Aorta (tissue), 5 donors: ENCODE results near the gene HAAO. TPM values are rescaled to one million over a fixed set of nuclear protein-coding genes. Genes with fewer than 3 reads are reported as not detected.

Source experiments
- ATAC-seq: fragments of 200-7000 bp; cut with Tn5 transposase; one replicate; pipeline ENCODE4 v1.9.1; 2022; ENCODE audit warnings: moderate library complexity; ENCODE audit not compliant: low FRiP score
- DNase-seq, 2 donors: peaks; one replicate each; pipeline ENCODE4 v3.0.0-alpha.2; 2020
- H3K27ac ChIP-seq, 2 donors: one replicate each; pipeline ENCODE4 v1.5.1; 2013; ENCODE audit warnings: low read length in 2 of 2, mild to moderate bottlenecking in 2 of 2, moderate library complexity in 2 of 2, control low read depth in 1 of 2, inconsistent platforms in 1 of 2, low read depth in 1 of 2
- H3K27me3 ChIP-seq, 2 donors: one replicate each; pipeline ENCODE4 v1.6.1; 2013; ENCODE audit warnings: control low read depth in 1 of 2, low read length in 1 of 2, mild to moderate bottlenecking in 1 of 2, moderate library complexity in 1 of 2; ENCODE audit not compliant: insufficient read depth in 2 of 2, control insufficient read depth in 1 of 2
- H3K36me3 ChIP-seq, 2 donors: one replicate each; pipeline ENCODE4 v1.6.1; 2013; ENCODE audit warnings: control low read depth in 1 of 2, low read length in 1 of 2, mild to moderate bottlenecking in 1 of 2; ENCODE audit not compliant: insufficient read depth in 2 of 2, control insufficient read depth in 1 of 2
- H3K4me1 ChIP-seq, 2 donors: one replicate each; pipeline ENCODE4 v1.6.1; 2013; ENCODE audit warnings: low read length in 2 of 2, control low read depth in 1 of 2, mild to moderate bottlenecking in 1 of 2, moderate library complexity in 1 of 2; ENCODE audit not compliant: insufficient read depth in 2 of 2, control insufficient read depth in 1 of 2
- H3K4me3 ChIP-seq, 2 donors: one replicate each; pipeline ENCODE4 v1.5.1; 2013; ENCODE audit warnings: low read length in 2 of 2, control low read depth in 1 of 2, mild to moderate bottlenecking in 1 of 2
- H3K9me3 ChIP-seq: one replicate; pipeline ENCODE4 v1.6.1; 2013; ENCODE audit warnings: mild to moderate bottlenecking, low read length; ENCODE audit not compliant: control insufficient read depth
- WGBS, 2 donors: extraction: QIAGEN DNeasy Blood & Tissue Kit; methylation state at CpG; one replicate each; pipeline ENCODE4 v1.1.7; 2013; 5-methylcytosine and 5-hydroxymethylcytosine counted together
- intact Hi-C, 2 donors: fragments of 100-400 bp; cut with DNase I; formaldehyde crosslinking; loops; one replicate each; pipeline versions ENCODE4 v1.14.2 to v1.15.0; 2022
- polyA plus RNA-seq, 2 donors: library from polyadenylated mRNA; stranded (reverse); fragments of 200-250 nt; gene quantifications; one replicate each; pipeline ENCODE4 v1.2.3, GENCODE V29; 2013
- total RNA-seq, 2 donors: library from RNA; stranded (reverse); fragmentation: NEBNext Ultra II Directional; extraction: Animal tissue kit (Norgen Biotek cat#: 25700); gene quantifications; one replicate each; pipeline ENCODE4 v1.2.1, GENCODE V29; 2021
- donor health status: healthy with polysubstance abuse.
- donor health status: Bipolar disorder and iron deficiency.
- donor health status: DM: no; HTN: no; CAD: no.
- donor health status: DM: no; HTN: no; CAD: no.
- donor health status: DM: yes; HTN: yes; CAD: no.

Gene HAAO
- total and polyA plus RNA-seq, 4 donors, result 22.0 to 54.5 (median 31.3) TPM

DNA sequence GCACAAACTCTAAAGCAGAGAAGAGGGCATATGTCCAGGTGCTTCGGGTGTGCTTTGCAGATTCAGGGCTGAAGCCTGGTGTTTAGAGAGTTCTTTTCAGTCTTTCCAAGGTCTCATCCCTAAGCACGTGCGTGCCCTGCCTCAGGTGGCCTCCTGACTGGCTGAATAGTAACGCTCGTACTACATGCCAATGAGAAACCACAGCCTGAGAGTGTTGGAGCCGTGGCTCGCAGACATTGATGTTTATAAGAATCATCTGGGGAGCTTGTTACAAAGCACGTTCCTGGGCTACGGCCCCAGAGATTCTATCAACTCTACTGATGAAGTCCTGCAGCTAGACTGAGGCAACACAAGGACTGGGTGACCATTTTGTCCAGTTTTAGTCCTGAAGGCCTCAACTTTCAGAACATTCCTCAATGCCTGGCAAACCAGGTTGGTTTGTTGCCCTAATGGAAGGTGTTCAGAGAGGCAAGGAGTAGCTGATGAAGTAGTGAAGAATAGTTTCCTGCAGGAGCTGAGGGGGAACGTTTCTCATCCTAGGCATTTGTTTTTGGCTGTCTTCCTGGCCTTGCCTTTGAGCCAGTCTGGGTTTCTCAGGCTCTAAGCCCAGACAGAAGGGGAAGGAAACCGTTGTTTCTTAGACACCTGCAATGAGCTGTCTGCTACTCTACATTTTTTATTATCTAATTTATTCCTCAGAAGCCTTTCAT is 31.5 kb upstream of the HAAO start:
- H3K27ac ChIP-seq, result no peak overlapping the region
- intact Hi-C loops, result loop anchor here (10.0 kb wide), 3 partner anchors 411 to 751 kb away; no protein-coding TSS in a partner anchor

DNA sequence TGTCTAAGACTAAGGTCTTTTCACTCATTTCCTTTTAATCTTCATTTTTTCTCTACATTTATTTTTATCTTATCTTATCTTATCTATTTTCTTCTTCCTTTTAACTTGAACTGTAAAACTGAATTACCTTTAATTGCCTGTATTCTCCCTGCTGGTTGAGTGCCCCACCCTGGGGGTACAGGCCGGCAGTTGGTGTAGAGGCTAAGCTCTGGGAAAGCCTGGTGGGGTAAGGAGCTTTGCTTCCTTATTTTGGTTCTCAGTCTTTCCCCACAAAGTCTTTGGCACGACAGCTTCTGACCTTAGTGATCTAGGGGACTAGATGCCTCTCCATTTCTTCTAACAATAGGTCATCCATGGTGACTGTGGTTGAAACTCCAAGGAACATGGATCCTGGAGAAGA is 26.8 kb upstream of the HAAO start:
- H3K27me3 ChIP-seq, result no peaks in the 10 kb centered on the region
- no peaks in the 10 kb centered on the region for H3K9me3 ChIP-seq
- no peaks in the 10 kb centered on the region for H3K36me3 ChIP-seq
- WGBS, 2 donors, result 92 to 93% methylated on average over 2 of the region's 2 CpGs
- intact Hi-C loops, result no loop called here
- ATAC-seq, result no peak
- DNase-seq, result no peak
- H3K27ac ChIP-seq, result no peak overlapping the region
- no peak overlapping the region for H3K4me3 ChIP-seq
- no peaks in the 10 kb centered on the region for H3K4me1 ChIP-seq

More for the DNA sequence above, 31.5 kb upstream of the HAAO start:
- ATAC-seq (no peak), DNase-seq (no peak)
- H3K4me1 ChIP-seq, result no peaks in the 10 kb centered on the region
- no peaks in the 10 kb centered on the region for H3K36me3 ChIP-seq
- H3K27me3 ChIP-seq, result no peaks in the 10 kb centered on the region
- 65 to 66% methylated on average over 11 of the region's 11 CpGs for WGBS, 2 donors
- no peaks in the 10 kb centered on the region for H3K9me3 ChIP-seq
- H3K4me3 ChIP-seq, result no peak overlapping the region

DNA sequence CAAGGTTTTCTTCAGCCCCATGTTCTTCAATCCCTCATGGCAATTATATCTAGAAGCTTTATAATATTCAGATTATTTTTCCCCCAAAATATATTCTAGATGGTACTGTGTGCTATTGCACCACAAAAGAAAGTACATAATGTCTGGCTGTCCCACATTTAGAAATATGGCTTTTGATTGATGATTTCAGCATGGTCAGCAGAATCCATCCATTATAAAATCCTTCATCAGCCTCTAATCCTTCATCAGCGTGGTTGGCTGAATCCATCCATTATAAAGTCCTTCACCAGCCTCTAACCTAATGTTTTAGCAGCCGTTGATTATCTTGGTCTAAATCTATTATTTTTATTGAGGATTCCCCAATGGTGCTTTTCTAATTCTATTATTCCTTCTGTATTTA is 23.3 kb upstream of the HAAO start:
- Histone ChIP-seq H3K4me1 (no peaks in the 10 kb centered on the region), H3K36me3 (no peaks in the 10 kb centered on the region), H3K27me3 (no peaks in the 10 kb centered on the region), H3K27ac (no peak overlapping the region), H3K4me3 (no peak overlapping the region), H3K9me3 (no peaks in the 10 kb centered on the region)
- no peak for DNase-seq
- WGBS, 2 donors, result 29 to 39% methylated on average over 2 of the region's 2 CpGs
- intact Hi-C loops, result no loop called here
- ATAC-seq, result no peak

DNA sequence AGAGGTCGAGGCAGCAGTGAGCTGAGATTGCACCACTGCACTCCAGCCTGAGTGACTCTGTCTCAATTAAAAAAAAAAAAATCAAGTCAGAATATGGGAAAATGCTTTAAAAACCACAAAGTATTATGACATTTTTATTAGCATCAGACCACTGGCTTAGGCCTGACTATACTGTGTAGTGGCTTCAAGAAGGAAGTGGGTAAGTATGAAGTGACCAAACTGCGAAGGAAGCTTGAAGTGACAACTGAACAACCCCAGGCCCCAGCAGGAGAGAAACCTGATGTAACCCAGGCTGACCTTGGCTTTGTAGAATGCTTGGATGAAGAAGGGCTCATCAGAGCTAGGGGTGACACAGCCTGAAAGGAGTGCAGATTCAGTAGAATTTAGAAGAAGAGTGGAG is 21.4 kb upstream of the HAAO start:
- no peaks in the 10 kb centered on the region for H3K27me3 ChIP-seq
- 95% methylated on average over 2 of the region's 2 CpGs for WGBS, 2 donors
- intact Hi-C loops, result no loop called here
- H3K4me3 ChIP-seq, result no peak overlapping the region
- H3K36me3 ChIP-seq, result no peaks in the 10 kb centered on the region
- no peaks in the 10 kb centered on the region for H3K9me3 ChIP-seq
- ATAC-seq (no peak), DNase-seq (no peak)
- no peak overlapping the region for H3K27ac ChIP-seq
- H3K4me1 ChIP-seq, result peaks cover 0 to under 1% of the 10 kb centered on the region in 2 donors

DNA sequence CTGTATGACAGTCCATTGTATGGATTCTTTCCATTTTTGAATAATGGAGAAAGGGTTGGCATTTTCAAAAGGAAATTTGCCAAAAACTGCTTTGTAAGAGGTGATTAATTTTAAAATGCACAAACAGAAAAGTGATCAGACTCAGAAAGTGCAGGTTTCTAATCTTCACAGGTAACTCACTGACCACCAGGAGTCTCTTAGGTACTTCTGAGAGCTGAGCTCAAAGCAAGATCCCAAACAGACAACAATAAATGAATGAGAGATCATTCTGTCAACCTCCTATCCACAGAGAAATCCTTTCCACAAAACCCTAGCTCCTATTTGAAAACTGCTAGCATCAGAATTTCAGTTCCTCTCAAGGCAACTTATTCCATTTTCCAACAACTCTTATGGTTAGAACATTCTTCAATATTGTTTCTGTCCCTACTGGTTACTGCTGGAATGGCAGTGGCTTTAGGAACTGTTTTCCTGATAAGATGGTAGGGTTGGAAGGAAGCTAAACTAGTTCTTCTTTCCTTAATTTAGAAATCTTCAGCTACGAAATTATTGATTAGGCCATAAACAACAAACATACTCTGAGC is 20.6 kb upstream of the HAAO start:
- intact Hi-C loops, result no loop called here
- WGBS, 2 donors, result 50 to 52% methylated on average over 1 of the region's 1 CpG
- H3K9me3 ChIP-seq, result no peaks in the 10 kb centered on the region
- no peak overlapping the region for H3K4me3 ChIP-seq
- H3K4me1 ChIP-seq, result peaks cover 0 to 4% of the 10 kb centered on the region in 2 donors
- no peak overlapping the region for H3K27ac ChIP-seq
- H3K36me3 ChIP-seq, result no peaks in the 10 kb centered on the region
- no peaks in the 10 kb centered on the region for H3K27me3 ChIP-seq
- DNase-seq (no peak), ATAC-seq (no peak)

DNA sequence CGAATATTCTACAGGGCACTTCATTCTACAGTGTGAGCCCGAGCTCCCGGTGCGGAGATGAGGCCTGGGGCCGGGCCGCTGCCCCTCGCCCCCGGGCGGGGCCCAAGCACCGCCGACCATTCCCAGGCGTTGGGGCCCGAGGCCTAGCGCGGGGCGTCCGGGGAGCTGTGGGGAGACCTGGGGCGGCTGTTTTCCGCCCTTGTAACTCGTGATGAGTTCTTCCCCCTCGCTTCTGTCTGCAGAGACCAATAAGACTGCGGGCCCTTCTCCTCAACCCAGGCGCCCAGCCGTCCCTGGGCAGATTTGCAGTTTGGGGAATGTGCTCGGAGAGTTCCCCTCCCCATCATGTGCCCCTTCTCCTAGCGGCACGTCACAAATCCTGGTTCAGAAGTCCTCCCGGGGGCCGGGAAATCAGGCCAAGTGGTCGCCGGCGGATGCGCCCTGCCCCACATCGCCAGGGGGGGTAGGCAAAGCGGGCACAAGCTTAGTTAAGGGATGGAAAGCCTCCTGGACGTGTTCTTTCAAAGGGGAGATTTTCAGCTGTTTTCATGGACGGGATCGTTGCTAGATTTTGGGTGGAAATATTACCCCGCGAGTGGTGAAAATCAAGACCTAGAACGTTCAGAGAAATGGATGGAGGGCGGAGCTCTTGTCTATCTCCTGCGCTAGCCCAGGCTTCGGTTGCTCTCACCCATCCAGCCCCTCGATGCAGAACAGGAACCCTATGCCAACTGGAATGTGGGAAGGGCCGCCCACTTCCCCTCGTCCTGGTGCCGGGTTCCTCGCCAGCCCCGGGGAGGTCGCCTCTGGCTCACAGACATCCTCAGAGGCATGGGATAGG is 18.8 kb upstream of the HAAO start:
- no peaks in the 10 kb centered on the region for H3K36me3 ChIP-seq
- peak overlapping the region; percentile 20 to 84 for H3K27ac ChIP-seq
- peaks cover 0 to 4% of the 10 kb centered on the region in 2 donors for H3K4me1 ChIP-seq
- peak overlapping the region; percentile 15 to 34 for H3K4me3 ChIP-seq
- peak; percentile 67 for ATAC-seq
- intact Hi-C loops, result no loop called here
- no peaks in the 10 kb centered on the region for H3K27me3 ChIP-seq
- DNase-seq, result peak; percentile 84
- no peaks in the 10 kb centered on the region for H3K9me3 ChIP-seq
- WGBS, 2 donors, result 1% methylated on average over 49 to 51 of the region's 51 CpGs

DNA sequence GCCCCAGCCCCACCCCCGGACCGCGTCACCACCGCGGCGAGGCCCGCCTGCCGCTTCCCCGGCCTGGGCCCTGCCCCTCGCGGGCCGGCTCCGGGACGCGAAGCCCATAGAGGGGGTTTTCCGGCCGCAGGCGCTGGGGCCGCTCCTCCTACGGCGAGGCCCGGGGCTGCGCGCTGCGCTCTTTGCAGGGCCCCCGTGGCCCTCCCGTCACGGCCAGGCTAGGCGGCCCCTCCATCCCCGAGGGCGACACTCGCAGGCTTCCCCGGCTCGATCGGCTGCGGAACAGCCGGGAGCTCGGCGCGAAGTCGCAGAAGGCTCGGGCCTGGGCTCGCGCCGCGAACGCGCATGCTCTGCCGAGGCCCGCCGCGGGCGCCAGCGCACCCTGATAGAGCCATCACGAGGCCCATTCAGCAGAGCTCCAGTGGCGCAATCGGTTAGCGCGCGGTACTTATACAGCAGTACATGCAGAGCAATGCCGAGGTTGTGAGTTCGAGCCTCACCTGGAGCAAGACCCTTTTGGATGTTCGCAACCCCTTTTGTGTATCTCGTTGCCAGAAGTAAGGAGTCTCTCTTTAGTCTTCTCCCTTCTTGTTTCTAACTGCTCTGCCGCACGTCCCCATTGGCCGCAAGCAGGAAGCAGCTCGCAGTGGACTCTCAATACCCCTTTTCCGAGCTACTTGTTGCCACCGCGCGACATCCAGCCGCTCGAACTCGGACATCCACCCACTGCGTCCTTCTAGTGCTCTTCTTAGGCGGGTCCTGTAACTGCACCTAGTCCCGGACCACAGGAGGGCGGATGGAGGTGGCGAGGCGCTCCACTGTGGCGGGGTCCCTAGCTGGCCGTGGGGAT is 18.0 kb upstream of the HAAO start:
- H3K27me3 ChIP-seq, result no peaks in the 10 kb centered on the region
- peaks cover 0 to 4% of the 10 kb centered on the region in 2 donors for H3K4me1 ChIP-seq
- peak overlapping the region; percentile 38 to 84 for H3K27ac ChIP-seq
- peak; percentile 97 for DNase-seq
- H3K4me3 ChIP-seq, result peak overlapping the region; percentile 34 to 95
- intact Hi-C loops, result no loop called here
- WGBS, 2 donors, result 0 to 1% methylated on average over 65 to 83 of the region's 83 CpGs
- peak; percentile 96 for ATAC-seq
- no peaks in the 10 kb centered on the region for H3K9me3 ChIP-seq
- H3K36me3 ChIP-seq, result no peaks in the 10 kb centered on the region

DNA sequence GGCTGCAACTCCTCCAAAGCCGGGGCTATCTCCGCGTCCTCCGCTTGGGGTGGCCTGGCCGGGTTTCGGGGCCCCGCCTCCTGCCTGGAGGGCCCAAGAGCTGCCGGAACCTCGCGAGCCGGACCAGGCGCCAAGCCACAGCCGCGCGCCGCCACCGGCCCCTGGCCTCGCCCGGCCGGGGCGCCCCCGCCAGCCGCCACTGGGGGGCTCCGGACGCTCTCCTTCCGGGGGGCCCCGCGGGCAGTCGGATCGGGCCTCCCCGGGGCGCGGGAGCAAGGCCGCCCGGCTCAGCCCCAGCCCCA is 17.4 kb upstream of the HAAO start:
- intact Hi-C loops, result no loop called here

More for the DNA sequence above, 17.4 kb upstream of the HAAO start:
- 0% methylated on average over 33 to 35 of the region's 35 CpGs for WGBS, 2 donors
- H3K27me3 ChIP-seq, result no peaks in the 10 kb centered on the region
- no peaks in the 10 kb centered on the region for H3K9me3 ChIP-seq
- peaks cover 0 to 4% of the 10 kb centered on the region in 2 donors for H3K4me1 ChIP-seq
- H3K4me3 ChIP-seq, result peak overlapping the region; percentile 18 to 95
- no peaks in the 10 kb centered on the region for H3K36me3 ChIP-seq
- ATAC-seq (peak; percentile 75), DNase-seq (peak; percentile 92 to 95)
- H3K27ac ChIP-seq, result peak overlapping the region; percentile 38 to 86
